K562 (cell line): ENCODE results near the gene BRICD5. TPM values are rescaled to one million over a fixed set of nuclear protein-coding genes. Genes with fewer than 3 reads are reported as not detected.

Source experiments
- ATAC-seq: fragments of 200-7000 bp; cut with Tn5 transposase; 3 replicates; pipeline ENCODE4 v1.9.1; 2020; ENCODE audit warnings: moderate library complexity
- BruUV-seq: library from RNA; stranded (reverse); fragments of 400-500 nt; replicated peaks from 2 replicates; lab custom pipeline; 2021; lab: Mats Ljungman, UMichigan
- CTCF ChIA-PET: fragments of 300-600 bp; formaldehyde crosslinking; extraction: SDS; loops from one replicate; lab custom pipeline; 2021; ENCODE audit warnings: low intra/inter-chr PET ratio; lab: Yijun Ruan, JAX
- POLR2A ChIA-PET: fragments of 300-600, 350-650 bp; sonication (Branson Sonifier 250); formaldehyde crosslinking; extraction: SDS; loops from one replicate; lab custom pipeline; 2021; ENCODE audit warnings: antibody characterized with exemption, inconsistent platforms; lab: Yijun Ruan, JAX
- DNase-seq, 4 experiments: peaks; one replicate each; pipeline versions ENCODE4 v3.0.0 to v3.0.0-alpha.2; 2011 to 2018; ENCODE audit warnings: low spot score in 3 of 4, mixed read lengths in 3 of 4; ENCODE audit errors: extremely low read depth in 1 of 4
- FAIRE-seq: peaks from 2 replicates; lab custom pipeline; 2011; peaks lifted over from hg19 to GRCh38; lab: Jason Lieb, UNC
- H2AFZ ChIP-seq: 2 replicates; pipeline ENCODE4 v1.6.0; 2011; ENCODE audit warnings: low read depth, low read length, control low read depth, inconsistent platforms
- H3K27ac ChIP-seq: fragments of 200-600 bp; 3 replicates; pipeline ENCODE4 v1.8.0; 2011; ENCODE audit warnings: low read depth, mild to moderate bottlenecking, control low read depth, inconsistent platforms, low read length, moderate library complexity, mixed read lengths; ENCODE audit errors: extremely low read depth
- H3K27me3 ChIP-seq, 2 experiments: fragments of 300-600 bp in 1 of 2; 2 replicates in 1 of 2; 3 replicates in 1 of 2; pipeline versions ENCODE4 v1.6.0 to v1.8.0; 2011; ENCODE audit warnings: inconsistent platforms in 2 of 2, low read length in 2 of 2, mild to moderate bottlenecking in 1 of 2, mixed read lengths in 1 of 2, moderate library complexity in 1 of 2; ENCODE audit not compliant: control insufficient read depth in 2 of 2, insufficient read depth in 2 of 2
- H3K36me3 ChIP-seq: fragments of 300-600 bp; 3 replicates; pipeline ENCODE4 v1.8.0; 2011; ENCODE audit warnings: mild to moderate bottlenecking, low read length, inconsistent platforms; ENCODE audit not compliant: control insufficient read depth, insufficient read depth
- H3K4me1 ChIP-seq, 2 experiments: fragments of 200-600 bp in 1 of 2; replicated peaks in 1 of 2; 2 replicates in 1 of 2; 3 replicates in 1 of 2; pipeline versions ENCODE4 v1.5.1 to v1.8.0; 2011; ENCODE audit warnings: inconsistent platforms in 2 of 2, low read length in 2 of 2, mild to moderate bottlenecking in 1 of 2, mixed read lengths in 1 of 2, moderate library complexity in 1 of 2; ENCODE audit not compliant: control insufficient read depth in 2 of 2, insufficient read depth in 2 of 2
- H3K4me2 ChIP-seq: 2 replicates; pipeline ENCODE4 v1.6.1; 2011; ENCODE audit warnings: low read length, control low read depth, inconsistent platforms, mixed read lengths; ENCODE audit not compliant: insufficient read depth
- H3K4me3 ChIP-seq: fragments of 200-600 bp; sonication (generic), shearing (Covaris generic); 2 replicates; pipeline ENCODE4 v1.5.1; 2016; ENCODE audit warnings: control low read depth, inconsistent platforms
- H3K79me2 ChIP-seq: fragments of 200-600 bp; 3 replicates; pipeline ENCODE4 v1.8.0; 2011; ENCODE audit warnings: low read length, inconsistent platforms; ENCODE audit not compliant: control insufficient read depth, insufficient read depth
- H3K9ac ChIP-seq, 2 experiments: 2 replicates each; pipeline versions ENCODE4 v1.6.0 to v1.6.1; 2011; ENCODE audit warnings: low read depth in 2 of 2, low read length in 2 of 2, control low read depth in 1 of 2, inconsistent platforms in 1 of 2, mild to moderate bottlenecking in 1 of 2, mixed read lengths in 1 of 2; ENCODE audit not compliant: insufficient read depth in 1 of 2
- H3K9me1 ChIP-seq: one replicate; pipeline ENCODE4 v1.6.0; 2011; ENCODE audit warnings: inconsistent platforms, mild to moderate bottlenecking, low read length, moderate library complexity; ENCODE audit not compliant: control insufficient read depth, insufficient read depth
- H3K9me3 ChIP-seq: replicated peaks from 2 replicates; pipeline ENCODE4 v1.5.1; 2011; ENCODE audit warnings: low read depth, low read length, inconsistent platforms; ENCODE audit not compliant: control insufficient read depth, insufficient read depth
- H4K20me1 ChIP-seq: replicated peaks from 2 replicates; pipeline ENCODE4 v1.6.1; 2011; ENCODE audit warnings: low read length, inconsistent platforms, mixed read lengths; ENCODE audit not compliant: control insufficient read depth, insufficient read depth
- GATAD2B ChIP-seq: fragments of 450-650 bp; IDR thresholded peaks from 2 replicates; pipeline ENCODE4 v1.6.1; 2017; ENCODE audit warnings: mild to moderate bottlenecking, borderline replicate concordance
- JUN ChIP-seq, 2 experiments: sonication (generic) in 1 of 2; formaldehyde crosslinking in 1 of 2; IDR thresholded peaks; 2 replicates each; pipeline versions ENCODE4 v1.6.1 to v1.8.0; 2012 to 2022; ENCODE audit warnings: borderline replicate concordance in 2 of 2, mild to moderate bottlenecking in 2 of 2, improper control_type of control experiment in 1 of 2, low read depth in 1 of 2, low read length in 1 of 2, missing genetic modification reagents in 1 of 2
- LARP7 ChIP-seq: fragments of 450-650 bp; IDR thresholded peaks from 2 replicates; pipeline ENCODE4 v1.6.1; 2016
- MED1 ChIP-seq: sonication (generic); formaldehyde crosslinking; IDR thresholded peaks from 2 replicates; pipeline ENCODE4 v1.8.1; 2023; ENCODE audit warnings: missing genetic modification reagents, borderline replicate concordance
- NCOA6 ChIP-seq: fragments of 450-650 bp; IDR thresholded peaks from 2 replicates; pipeline ENCODE4 v1.6.1; 2017; ENCODE audit warnings: mild to moderate bottlenecking
- POLR2G ChIP-seq: fragments of 200-400 bp; formaldehyde crosslinking; IDR thresholded peaks from 2 replicates; pipeline ENCODE4 v1.6.1; 2017; ENCODE audit warnings: low read depth, mild to moderate bottlenecking, antibody characterized with exemption, low read length, moderate library complexity
- RBFOX2 ChIP-seq: fragments of 200-400 bp; formaldehyde crosslinking; IDR thresholded peaks from 2 replicates; pipeline ENCODE4 v1.6.1; 2017; ENCODE audit warnings: low read depth, mild to moderate bottlenecking, low read length, moderate library complexity
- SRF ChIP-seq, 2 experiments: fragments of 250-450, 450-650 bp in 1 of 2; sonication (Bioruptor Pico) in 1 of 2; sonication (generic) in 1 of 2; formaldehyde crosslinking; IDR thresholded peaks; 2 replicates each; pipeline versions ENCODE4 v1.5.0 to v1.5.1; 2020 to 2022; ENCODE audit warnings: mild to moderate bottlenecking in 1 of 2, missing genetic modification reagents in 1 of 2
- ZNF584 ChIP-seq: fragments of 200-800 bp; sonication (Bioruptor generic); IDR thresholded peaks from 2 replicates; pipeline ENCODE4 v1.6.1; 2016; ENCODE audit warnings: low read depth, mild to moderate bottlenecking, missing genetic modification characterization, missing compliant biosample characterization
- WGBS: fragments of 100-300 bp; shearing (Covaris generic); methylation state at CpG from one replicate; pipeline ENCODE4 v1.1.6; 2016; ENCODE audit warnings: low coverage, mixed read lengths; ENCODE audit not compliant: insufficient coverage; ENCODE audit errors: missing lambda C conversion rate; 5-methylcytosine and 5-hydroxymethylcytosine counted together
- in situ Hi-C: fragments of 300-500 bp; cut with MboI; formaldehyde crosslinking; loops from 4 replicates; pipeline ENCODE4 v1.15.0; 2018; ENCODE audit warnings: inconsistent platforms, mixed read lengths
- intact Hi-C: fragments of 100-400 bp; cut with micrococcal nuclease; formaldehyde crosslinking; loops from 2 replicates; pipeline ENCODE4 v1.14.2; 2022
- polyA plus RNA-seq, 8 experiments: library from polyadenylated mRNA; depleted of rRNA in 4 of 8; stranded (reverse) in 5 of 8; unstranded in 3 of 8; fragments of >200 nt; fragmentation: Nextera tagmentation in 2 of 8; fragmentation: Illumina TruSeq in 1 of 8; extraction: Ambion mirVana in 2 of 8; extraction: Trizol in 1 of 8; gene quantifications; 2 replicates each; pipeline versions ENCODE4 v1.2.1 to v1.2.3, GENCODE V29; 2011 to 2014; ENCODE audit warnings: inconsistent platforms in 1 of 8, missing spikeins in 1 of 8
- total RNA-seq, 7 experiments: library from RNA; depleted of rRNA in 6 of 7; stranded (reverse); fragments of >200 nt in 6 of 7; fragmentation: Illumina TruSeq in 2 of 7; extraction: Trizol in 2 of 7; gene quantifications; 2 replicates each; pipeline versions ENCODE4 v1.2.1 to v1.2.3, GENCODE V29; 2011 to 2021; ENCODE audit warnings: low replicate concordance in 1 of 7

Gene BRICD5
- total and polyA plus RNA-seq, 9 of the 15 experiments (the other 6 are each of a cell fraction or from before 2014, with no cell fraction given), result 0.24 to 15.1 (median 2.4) TPM; not detected in 1

GRCh38 chr16:2246301-2246885 is 35.7 kb upstream of the BRICD5 start:
- DNase-seq (no peak), FAIRE-seq (no peak)
- Histone ChIP-seq H3K4me1 (peaks cover 0 to 47% of the 10 kb centered on the region in 2 experiments; a peak in 2 of 5 replicates), H3K4me3 (no peak overlapping the region), H4K20me1 (no peaks in the 10 kb centered on the region), H3K9me1 (no peaks in the 10 kb centered on the region), H3K4me2 (no peak overlapping the region), H3K9ac (peak overlapping the region in 1 of 2 experiments; percentile 74; a peak in 2 of 4 replicates)
- POLR2A ChIA-PET, result interaction anchor here (0.7 to 2.7 kb wide), 6 partner anchors 8 to 91 kb away, joined by 3 to 13 read pairs (median 4); partner anchors contain the start of gene TRAF7
- no TSS peak for BruUV-seq
- TF ChIP-seq LARP7 (no peak), POLR2G (peak; percentile 64), SRF (CRISPR knock-in tag; IDR thresholded peaks at IDR 0.05) (no peak), RBFOX2 (peak; percentile 36; the same call in 1 of the 2 replicates), NCOA6 (no peak), GATAD2B (no peak), MED1 (CRISPR knock-in tag) (no peak), ZNF584 (CRISPR knock-in tag) (no peak), JUN (IDR thresholded peaks at IDR 0.05; ENCODE audit: borderline replicate concordance, low read depth, low read length) (no peak), JUN (CRISPR knock-in tag; IDR thresholded peaks at IDR 0.05; ENCODE audit: borderline replicate concordance) (no peak)
- TF ChIP-seq, all 486 proteins: peak for 2
- CTCF ChIA-PET, result no interaction called here
- Histone ChIP-seq H3K27me3 (no peaks in the 10 kb centered on the region), H3K79me2 (peaks cover 46% of the 10 kb centered on the region), H2AFZ (no peak overlapping the region), H3K9me3 (no peaks in the 10 kb centered on the region), H3K36me3 (peaks cover 70% of the 10 kb centered on the region; the same call in 2 of the 3 replicates), H3K27ac (no peak overlapping the region)
- ATAC-seq, result no peak
- in situ Hi-C loops (no loop called here), intact Hi-C loops (no loop called here)
- 98% methylated on average over 16 of the region's 18 CpGs for WGBS
